Liver (tissue), 9 donors: ENCODE data around the gene EDAR. TPM values are rescaled to one million over a fixed set of nuclear protein-coding genes. Genes with fewer than 3 reads are reported as not detected.

Experiments used
- DNase-seq: peaks from one replicate; pipeline ENCODE4 v3.0.0-alpha.2; 2017; ENCODE audit warnings: low spot score
- H3K27ac ChIP-seq, 2 donors: one replicate each; pipeline ENCODE4 v1.7.0; 2013; ENCODE audit warnings: inconsistent platforms in 2 of 2, low read length in 2 of 2, control low read depth in 1 of 2, low read depth in 1 of 2, mild to moderate bottlenecking in 1 of 2
- H3K27me3 ChIP-seq, 4 donors: one replicate each; pipeline versions ENCODE4 v1.6.1 to v1.7.0; 2013; ENCODE audit warnings: low read length in 3 of 4, inconsistent platforms in 1 of 4, mild to moderate bottlenecking in 1 of 4, moderate library complexity in 1 of 4; ENCODE audit not compliant: control insufficient read depth in 4 of 4, insufficient read depth in 4 of 4
- H3K36me3 ChIP-seq, 4 donors: one replicate each; pipeline versions ENCODE4 v1.6.1 to v1.7.0; 2013; ENCODE audit warnings: low read length in 3 of 4, mild to moderate bottlenecking in 3 of 4, low read depth in 1 of 4, moderate library complexity in 1 of 4; ENCODE audit not compliant: control insufficient read depth in 4 of 4, insufficient read depth in 3 of 4
- H3K4me1 ChIP-seq, 4 donors: one replicate each; pipeline versions ENCODE4 v1.6.1 to v1.7.0; 2013; ENCODE audit warnings: low read length in 3 of 4, mild to moderate bottlenecking in 3 of 4, moderate library complexity in 1 of 4; ENCODE audit not compliant: control insufficient read depth in 4 of 4, insufficient read depth in 4 of 4
- H3K4me3 ChIP-seq, 3 donors: one replicate each; pipeline versions ENCODE4 v1.6.1 to v1.7.0; 2013; ENCODE audit warnings: low read length in 3 of 3, control low read depth in 1 of 3, low read depth in 1 of 3, mild to moderate bottlenecking in 1 of 3
- H3K9ac ChIP-seq, 2 donors: one replicate each; pipeline ENCODE4 v1.7.0; 2013; ENCODE audit warnings: low read length in 2 of 2, mild to moderate bottlenecking in 2 of 2, moderate library complexity in 2 of 2, control low read depth in 1 of 2, low read depth in 1 of 2
- H3K9me3 ChIP-seq, 4 donors: one replicate each; pipeline versions ENCODE4 v1.6.1 to v1.7.0; 2013; ENCODE audit warnings: low read length in 3 of 4; ENCODE audit not compliant: control insufficient read depth in 4 of 4
- ATF3 ChIP-seq: IDR thresholded peaks from 2 replicates; pipeline ENCODE4 v1.6.1; 2016; ENCODE audit warnings: antibody characterized with exemption
- EGR1 ChIP-seq, 2 donors: IDR thresholded peaks; 2 replicates each; pipeline ENCODE4 v1.6.1; 2016 to 2018; ENCODE audit warnings: antibody characterized with exemption in 2 of 2, low read depth in 2 of 2
- FOXA1 ChIP-seq: IDR thresholded peaks from 2 replicates; pipeline ENCODE4 v1.6.1; 2016; ENCODE audit warnings: antibody characterized with exemption
- HNF4G ChIP-seq: IDR thresholded peaks from 2 replicates; pipeline ENCODE4 v1.6.1; 2016; ENCODE audit warnings: antibody characterized with exemption
- MAX ChIP-seq: IDR thresholded peaks from 2 replicates; pipeline ENCODE4 v1.6.1; 2016; ENCODE audit warnings: antibody characterized with exemption
- RAD21 ChIP-seq, 2 donors: IDR thresholded peaks; 2 replicates each; pipeline ENCODE4 v1.6.1; 2016; ENCODE audit warnings: antibody characterized with exemption in 2 of 2, mild to moderate bottlenecking in 2 of 2
- REST ChIP-seq: IDR thresholded peaks from 2 replicates; pipeline ENCODE4 v1.6.1; 2016; ENCODE audit warnings: antibody characterized with exemption, mild to moderate bottlenecking
- RXRA ChIP-seq, 2 donors: IDR thresholded peaks; 2 replicates each; pipeline ENCODE4 v1.6.1; 2017 to 2018; ENCODE audit warnings: antibody characterized with exemption in 2 of 2, mild to moderate bottlenecking in 1 of 2
- SP1 ChIP-seq: IDR thresholded peaks from 2 replicates; pipeline ENCODE4 v1.6.1; 2018; ENCODE audit warnings: antibody characterized with exemption, mild to moderate bottlenecking
- YY1 ChIP-seq: IDR thresholded peaks from 2 replicates; pipeline ENCODE4 v1.6.1; 2016; ENCODE audit warnings: antibody characterized with exemption, mild to moderate bottlenecking
- ZBTB33 ChIP-seq: IDR thresholded peaks from 2 replicates; pipeline ENCODE4 v1.6.1; 2016; ENCODE audit warnings: antibody characterized with exemption
- WGBS: extraction: QIAGEN DNeasy Blood & Tissue Kit; methylation state at CpG from one replicate; pipeline ENCODE4 v1.1.7; 2013; 5-methylcytosine and 5-hydroxymethylcytosine counted together
- polyA plus RNA-seq, 2 donors: library from polyadenylated mRNA; stranded (reverse) in 1 of 2; unstranded in 1 of 2; fragments of 200-250 nt in 1 of 2; fragments of >200 nt in 1 of 2; fragmentation: Nextera tagmentation in 1 of 2; extraction: Ambion mirVana in 1 of 2; gene quantifications; one replicate each; pipeline versions ENCODE4 v1.2.1 to v1.2.3, GENCODE V29; 2013 to 2015
- total RNA-seq, 2 donors: library from RNA; depleted of rRNA; stranded (reverse); fragments of >200 nt; gene quantifications; one replicate each; pipeline ENCODE4 v1.2.3, GENCODE V29; 2014
- donor health status: healthy.
- donor health status: healthy.
- donor health status: healthy.
- donor health status: healthy.
- donor health status: healthy.

Gene EDAR
- total and polyA plus RNA-seq, 4 donors, result 0.09 to 0.50 (median 0.10) TPM

GRCh38 chr2:109028738-109029489 is 39.9 kb upstream of the EDAR start:
- H3K4me3 ChIP-seq, result no peak overlapping the region
- no peak for DNase-seq
- TF ChIP-seq REST (no peak), MAX (no peak), SP1 (no peak), RXRA (IDR thresholded peaks at IDR 0.05) (no peak), FOXA1 (no peak), ZBTB33 (no peak), HNF4G (no peak), YY1 (no peak)
- H3K4me1 ChIP-seq, result peaks cover 0 to 12% (median 4%) of the 10 kb centered on the region in 4 donors
- H3K9ac ChIP-seq, result no peak overlapping the region
- H3K36me3 ChIP-seq, result no peaks in the 10 kb centered on the region
- no peak overlapping the region for H3K27ac ChIP-seq
- WGBS, result 92% methylated on average over 5 of the region's 5 CpGs
- H3K9me3 ChIP-seq, result no peaks in the 10 kb centered on the region
- H3K27me3 ChIP-seq, result no peaks in the 10 kb centered on the region

GRCh38 chr2:109028277-109028676 is 39.3 kb upstream of the EDAR start:
- no peak overlapping the region for H3K4me3 ChIP-seq
- no peak overlapping the region for H3K27ac ChIP-seq
- no peak overlapping the region for H3K9ac ChIP-seq
- H3K36me3 ChIP-seq, result no peaks in the 10 kb centered on the region
- no peak for TF ChIP-seq HNF4G
- no peak for TF ChIP-seq ZBTB33
- TF ChIP-seq ATF3, result no peak
- no peak for TF ChIP-seq EGR1 (IDR thresholded peaks at IDR 0.05; ENCODE audit: low read depth in 2 of 2)
- no peak for TF ChIP-seq RXRA (IDR thresholded peaks at IDR 0.05)
- no peak for TF ChIP-seq RAD21 (IDR thresholded peaks at IDR 0.05)
- no peaks in the 10 kb centered on the region for H3K9me3 ChIP-seq
- H3K4me1 ChIP-seq, result peaks cover 0 to 12% (median 4%) of the 10 kb centered on the region in 4 donors
- 92% methylated on average over 6 of the region's 6 CpGs for WGBS
- H3K27me3 ChIP-seq, result no peaks in the 10 kb centered on the region
- no peak for DNase-seq
